ENCODE data around the gene VWA8.
"Not testable (repeated sequence)": the region's sequence is repeated elsewhere in the genome, so short reads cannot be mapped to it uniquely, and the experiment has no call there.

VWA8 gene

GRCh38 chr13:41631296-41631965, 329.5 kb downstream of the VWA8 start:
- in situ Hi-C loops (cut with HindIII; ENCODE audit: low sequenced_read_pairs) = no loop called here

- in situ Hi-C loops (cut with HindIII; ENCODE audit: low sequenced_read_pairs) = no loop called here
Observed at GRCh38 chr13:41627425-41627824, 333.5 kb downstream of the VWA8 start.

- in situ Hi-C loops (cut with HindIII; ENCODE audit: low sequenced_read_pairs) = no loop called here
Observed at GRCh38 chr13:41624041-41624440, 336.9 kb downstream of the VWA8 start.

GRCh38 chr13:41622432-41623429, 338.2 kb downstream of the VWA8 start:
- in situ Hi-C loops (cut with HindIII; ENCODE audit: low sequenced_read_pairs) = no loop called here

- in situ Hi-C loops (cut with HindIII; ENCODE audit: low sequenced_read_pairs) = no loop called here
Observed at GRCh38 chr13:41621716-41622431, 339.0 kb downstream of the VWA8 start.

GRCh38 chr13:41617633-41618032, 343.3 kb downstream of the VWA8 start:
- in situ Hi-C loops (cut with HindIII; ENCODE audit: low sequenced_read_pairs) = not testable (repeated sequence)

GRCh38 chr13:41616151-41616550, 344.8 kb downstream of the VWA8 start:
- in situ Hi-C loops (cut with HindIII; ENCODE audit: low sequenced_read_pairs) = no loop called here

GRCh38 chr13:41615528-41615855, 345.4 kb downstream of the VWA8 start:
- in situ Hi-C loops (cut with HindIII; ENCODE audit: low sequenced_read_pairs) = no loop called here

- in situ Hi-C loops (cut with HindIII; ENCODE audit: low sequenced_read_pairs) = no loop called here
Observed at GRCh38 chr13:41614671-41615527, 346.0 kb downstream of the VWA8 start.

- in situ Hi-C loops (cut with HindIII; ENCODE audit: low sequenced_read_pairs) = no loop called here
Observed at GRCh38 chr13:41613984-41614661, 346.8 kb downstream of the VWA8 start.

- in situ Hi-C loops (cut with HindIII; ENCODE audit: low sequenced_read_pairs) = no loop called here
Observed at GRCh38 chr13:41613471-41613870, 347.4 kb downstream of the VWA8 start.

GRCh38 chr13:41611385-41611784, 349.5 kb downstream of the VWA8 start:
- in situ Hi-C loops (cut with HindIII; ENCODE audit: low sequenced_read_pairs) = no loop called here

- in situ Hi-C loops (cut with HindIII; ENCODE audit: low sequenced_read_pairs) = no loop called here
Observed at GRCh38 chr13:41610404-41610803, 350.5 kb downstream of the VWA8 start.

GRCh38 chr13:41609828-41610227, 351.1 kb downstream of the VWA8 start:
- in situ Hi-C loops (cut with HindIII; ENCODE audit: low sequenced_read_pairs) = loop anchor here (10.0 kb wide), 1 partner anchor 135 kb away; no protein-coding TSS in a partner anchor

GRCh38 chr13:41608839-41609177, 352.1 kb downstream of the VWA8 start:
- in situ Hi-C loops (cut with HindIII; ENCODE audit: low sequenced_read_pairs) = loop anchor here (10.0 kb wide), 1 partner anchor 134 kb away; no protein-coding TSS in a partner anchor

GRCh38 chr13:41608111-41608838, 352.6 kb downstream of the VWA8 start:
- in situ Hi-C loops (cut with HindIII; ENCODE audit: low sequenced_read_pairs) = loop anchor here (10.0 kb wide), 1 partner anchor 133 kb away; no protein-coding TSS in a partner anchor

- in situ Hi-C loops (cut with HindIII; ENCODE audit: low sequenced_read_pairs) = loop anchor here (10.0 kb wide), 1 partner anchor 132 kb away; no protein-coding TSS in a partner anchor
Observed at GRCh38 chr13:41606646-41607045, 354.3 kb downstream of the VWA8 start.

- in situ Hi-C loops (cut with HindIII; ENCODE audit: low sequenced_read_pairs) = loop anchor here (10.0 kb wide), 1 partner anchor 131 kb away; no protein-coding TSS in a partner anchor
Observed at GRCh38 chr13:41605319-41606285, 355.3 kb downstream of the VWA8 start.

Measured in endothelial cell of hepatic sinusoid (primary cell).